HepG2 (cell line): ENCODE measurements around the gene DNM3.

Experiments
- ARID2 ChIP-seq: sonication (generic); formaldehyde crosslinking; IDR thresholded peaks from 2 replicates; pipeline ENCODE4 v1.8.1; 2022; ENCODE audit warnings: mild to moderate bottlenecking, missing genetic modification reagents, borderline replicate concordance
- CHD2 ChIP-seq: IDR thresholded peaks from 2 replicates; pipeline ENCODE4 v1.6.1; 2011; ENCODE audit warnings: low read depth, low read length, improper control_type of control experiment
- CTCF ChIP-seq: sonication (generic); formaldehyde crosslinking; IDR thresholded peaks from 2 replicates; pipeline ENCODE4 v1.5.0; 2020; ENCODE audit warnings: mild to moderate bottlenecking, missing genetic modification reagents, moderate library complexity
- ESRRA ChIP-seq: sonication (generic); formaldehyde crosslinking; IDR thresholded peaks from 2 replicates; pipeline ENCODE4 v1.5.1; 2020; ENCODE audit warnings: mild to moderate bottlenecking, low read depth, missing genetic modification reagents
- FOXA1 ChIP-seq, 2 experiments: fragments of 450-650 bp in 1 of 2; sonication (generic) in 1 of 2; formaldehyde crosslinking in 1 of 2; IDR thresholded peaks; 2 replicates each; pipeline versions ENCODE4 v1.4.0 to v1.6.1; 2016 to 2020; ENCODE audit warnings: missing genetic modification reagents in 1 of 2
- HHEX ChIP-seq: IDR thresholded peaks from 2 replicates; pipeline ENCODE4 v1.6.1; 2016; ENCODE audit warnings: control low read depth
- KAT7 ChIP-seq: IDR thresholded peaks from 2 replicates; pipeline ENCODE4 v1.6.1; 2018; ENCODE audit warnings: borderline replicate concordance, missing compliant biosample characterization
- KLF13 ChIP-seq: sonication (generic); formaldehyde crosslinking; IDR thresholded peaks from 2 replicates; pipeline ENCODE4 v1.4.0; 2020; ENCODE audit warnings: mild to moderate bottlenecking, missing genetic modification reagents
- POLR2A ChIP-seq, 2 experiments: IDR thresholded peaks; 2 replicates each; pipeline ENCODE4 v1.6.1; 2011; ENCODE audit warnings: low read depth in 2 of 2, low read length in 2 of 2, mild to moderate bottlenecking in 1 of 2, moderate library complexity in 1 of 2; ENCODE audit not compliant: insufficient read depth in 1 of 2
- REST ChIP-seq, 2 experiments: IDR thresholded peaks; 2 replicates each; pipeline ENCODE4 v1.6.1; 2011 to 2012; ENCODE audit warnings: low read length in 2 of 2, borderline replicate concordance in 1 of 2, low read depth in 1 of 2, mild to moderate bottlenecking in 1 of 2, moderate library complexity in 1 of 2
- TERF1 ChIP-seq: sonication (generic); formaldehyde crosslinking; IDR thresholded peaks from 2 replicates; pipeline ENCODE4 v1.8.0; 2022; ENCODE audit warnings: mild to moderate bottlenecking, missing genetic modification reagents, moderate library complexity
- ZBTB39 ChIP-seq: sonication (generic); formaldehyde crosslinking; IDR thresholded peaks from 2 replicates; pipeline ENCODE4 v1.5.0; 2020; ENCODE audit warnings: missing genetic modification reagents
- ZBTB8A ChIP-seq: sonication (generic); formaldehyde crosslinking; IDR thresholded peaks from 2 replicates; pipeline ENCODE4 v1.4.0; 2020; ENCODE audit warnings: mild to moderate bottlenecking, low read depth, missing genetic modification reagents, borderline replicate concordance

GRCh38 chr1:172252958-172253357 lies 411.7 kb downstream of the DNM3 start:
- TF ChIP-seq KLF13 (CRISPR knock-in tag) = no peak
- no peak for TF ChIP-seq CTCF (CRISPR knock-in tag)
- TF ChIP-seq KAT7 (CRISPR knock-in tag) = no peak
- TF ChIP-seq ZBTB8A = no peak
- no peak for TF ChIP-seq TERF1
- no peak for TF ChIP-seq HHEX
- TF ChIP-seq REST (IDR thresholded peaks at IDR 0.05; ENCODE audit: borderline replicate concordance in 1 of 2, low read depth in 1 of 2, low read length in 2 of 2) = no peak
- TF ChIP-seq ZBTB39 (CRISPR knock-in tag) = no peak
- TF ChIP-seq FOXA1 (IDR thresholded peaks at IDR 0.05) = no peak
- TF ChIP-seq FOXA1 (CRISPR knock-in tag; IDR thresholded peaks at IDR 0.05) = no peak
- TF ChIP-seq CHD2 = no peak
- no peak for TF ChIP-seq ESRRA (CRISPR knock-in tag)
- TF ChIP-seq ARID2 (CRISPR knock-in tag) = no peak
- no peak for TF ChIP-seq POLR2A (IDR thresholded peaks at IDR 0.05; ENCODE audit: insufficient read depth in 1 of 2, low read depth in 2 of 2, low read length in 2 of 2)
